Hindlimb muscle (tissue), 1 donor: ENCODE data around the gene VPS39. TPM values are rescaled to one million over a fixed set of nuclear protein-coding genes. Genes with fewer than 3 reads are reported as not detected.
"Not testable (repeated sequence)": the region's sequence is repeated elsewhere in the genome, so short reads cannot be mapped to it uniquely, and the experiment has no call there.

Source experiments
- DNase-seq: peaks from one replicate; pipeline ENCODE4 v3.0.0-alpha.2; 2013
- polyA plus RNA-seq: library from polyadenylated mRNA; unstranded; fragments of 120-200 nt; gene quantifications from one replicate; pipeline ENCODE4 v1.2.1, GENCODE V29; 2013; ENCODE audit not compliant: insufficient read length

Gene VPS39
- 46.0 TPM for polyA plus RNA-seq

GRCh38 chr15:42207674-42208579 lies at the start of gene VPS39:
Gene VPS39 (minus strand): TSS chr15:42208304. CDS start chr15:42208153, 151 bp downstream.
- DNase-seq: peak; percentile 87

- no peak for DNase-seq
Measured at GRCh38 chr15:42253300-42253699, 45.2 kb upstream of the VPS39 start.

GRCh38 chr15:42240823-42241222 lies 32.7 kb upstream of the VPS39 start:
- no peak for DNase-seq

- DNase-seq: no peak
Measured at GRCh38 chr15:42239528-42240182, 31.6 kb upstream of the VPS39 start.

- DNase-seq: no peak
Measured at GRCh38 chr15:42233107-42233506, 25.0 kb upstream of the VPS39 start.

GRCh38 chr15:42232606-42233005 lies 24.5 kb upstream of the VPS39 start:
- no peak for DNase-seq

GRCh38 chr15:42231088-42231487 lies 23.0 kb upstream of the VPS39 start:
- no peak for DNase-seq

- not testable (repeated sequence) for DNase-seq
Measured at GRCh38 chr15:42228981-42229380, 20.9 kb upstream of the VPS39 start.

GRCh38 chr15:42228036-42228435 lies 19.9 kb upstream of the VPS39 start:
- DNase-seq: no peak

GRCh38 chr15:42226648-42227047 lies 18.5 kb upstream of the VPS39 start:
- DNase-seq: no peak

GRCh38 chr15:42220216-42220615 lies 12.1 kb upstream of the VPS39 start:
- DNase-seq: no peak

GRCh38 chr15:42218953-42219592 lies 11.0 kb upstream of the VPS39 start:
- DNase-seq: no peak

GRCh38 chr15:42217568-42217967 lies 9.5 kb upstream of the VPS39 start:
- DNase-seq: no peak

GRCh38 chr15:42215913-42216829 lies 8.1 kb upstream of the VPS39 start:
- DNase-seq: no peak

GRCh38 chr15:42214600-42214999 lies 6.5 kb upstream of the VPS39 start:
- DNase-seq: no peak

GRCh38 chr15:42213511-42213910 lies 5.4 kb upstream of the VPS39 start:
- DNase-seq: no peak

- no peak for DNase-seq
Measured at GRCh38 chr15:42210696-42211095, 2.6 kb upstream of the VPS39 start.

- no peak for DNase-seq
Measured at GRCh38 chr15:42206406-42206805, 1.7 kb downstream of the VPS39 start.

- no peak for DNase-seq
Measured at GRCh38 chr15:42203891-42204290, 4.2 kb downstream of the VPS39 start.

- DNase-seq: no peak
Measured at GRCh38 chr15:42202653-42203052, 5.5 kb downstream of the VPS39 start.

GRCh38 chr15:42201801-42202200 lies 6.3 kb downstream of the VPS39 start:
- no peak for DNase-seq

GRCh38 chr15:42199126-42199525 lies 9.0 kb downstream of the VPS39 start:
- no peak for DNase-seq
